ENCODE results near the gene NFE2L1.
"Not testable (repeated sequence)": the region's sequence is repeated elsewhere in the genome, so short reads cannot be mapped to it uniquely, and the experiment has no call there.

NFE2L1 gene

GRCh38 chr17:48030531-48030930 lies 17.6 kb upstream of the NFE2L1 start:
- Histone ChIP-seq H3K4me2 (ENCODE audit: low read depth, low read length, poor library complexity, severe bottlenecking) (no peak overlapping the region), H3K9ac (ENCODE audit: low read depth, low read length, poor library complexity, severe bottlenecking) (no peak overlapping the region), H3K36me3 (ENCODE audit: insufficient read depth, low read length) (no peaks in the 10 kb centered on the region), H4K20me1 (ENCODE audit: insufficient read depth, low read length, poor library complexity, severe bottlenecking) (no peaks in the 10 kb centered on the region), H3K79me2 (ENCODE audit: insufficient read depth, low read length) (no peaks in the 10 kb centered on the region), H3F3A (ENCODE audit: low read depth) (no peaks in the 10 kb centered on the region), H3K4me1 (ENCODE audit: insufficient read depth, low read length, poor library complexity, severe bottlenecking) (peaks cover 2% of the 10 kb centered on the region), H3K4me3 (ENCODE audit: low read length, poor library complexity, severe bottlenecking) (no peak overlapping the region), H3K9me2 (replicated peaks; ENCODE audit: low read depth, low read length) (no peaks in the 10 kb centered on the region), H3K9me3 (ENCODE audit: insufficient read depth, low read depth, low read length) (no peaks in the 10 kb centered on the region), H2AFZ (ENCODE audit: low read length) (no peak overlapping the region), H3K27me3 (ENCODE audit: insufficient read depth, low read length, poor library complexity, severe bottlenecking) (no peaks in the 10 kb centered on the region)
- no peak for TF ChIP-seq EZH2phosphoT487 (IDR thresholded peaks at IDR 0.05; ENCODE audit: borderline replicate concordance)
- TF ChIP-seq, protein P1, sequence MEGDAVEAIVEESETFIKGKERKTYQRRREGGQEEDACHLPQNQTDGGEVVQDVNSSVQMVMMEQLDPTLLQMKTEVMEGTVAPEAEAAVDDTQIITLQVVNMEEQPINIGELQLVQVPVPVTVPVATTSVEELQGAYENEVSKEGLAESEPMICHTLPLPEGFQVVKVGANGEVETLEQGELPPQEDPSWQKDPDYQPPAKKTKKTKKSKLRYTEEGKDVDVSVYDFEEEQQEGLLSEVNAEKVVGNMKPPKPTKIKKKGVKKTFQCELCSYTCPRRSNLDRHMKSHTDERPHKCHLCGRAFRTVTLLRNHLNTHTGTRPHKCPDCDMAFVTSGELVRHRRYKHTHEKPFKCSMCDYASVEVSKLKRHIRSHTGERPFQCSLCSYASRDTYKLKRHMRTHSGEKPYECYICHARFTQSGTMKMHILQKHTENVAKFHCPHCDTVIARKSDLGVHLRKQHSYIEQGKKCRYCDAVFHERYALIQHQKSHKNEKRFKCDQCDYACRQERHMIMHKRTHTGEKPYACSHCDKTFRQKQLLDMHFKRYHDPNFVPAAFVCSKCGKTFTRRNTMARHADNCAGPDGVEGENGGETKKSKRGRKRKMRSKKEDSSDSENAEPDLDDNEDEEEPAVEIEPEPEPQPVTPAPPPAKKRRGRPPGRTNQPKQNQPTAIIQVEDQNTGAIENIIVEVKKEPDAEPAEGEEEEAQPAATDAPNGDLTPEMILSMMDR (conservative IDR thresholded peaks at IDR 0.05; ENCODE audit: low read length): no peak

DNA sequence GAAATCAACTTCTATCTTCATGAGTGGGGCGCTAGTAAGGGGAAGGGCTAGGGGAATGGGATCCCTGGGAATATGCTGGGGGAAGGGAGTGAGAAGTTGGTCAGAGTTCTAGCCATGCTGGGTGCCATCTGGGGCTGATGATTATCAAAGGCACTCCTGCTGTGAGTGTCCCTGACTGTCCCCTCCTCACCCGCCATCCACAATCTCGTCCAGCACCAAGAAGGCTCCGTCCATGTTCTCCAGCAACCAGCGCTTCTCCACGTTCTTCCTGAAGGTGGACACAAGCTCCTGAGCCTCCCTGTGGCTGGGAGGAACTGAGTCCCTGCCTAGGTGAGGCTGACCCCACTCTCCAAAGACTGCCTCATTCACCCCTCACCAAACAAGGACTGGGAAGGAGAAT lies 16.2 kb upstream of the NFE2L1 start:
- Histone ChIP-seq H4K20me1 (ENCODE audit: insufficient read depth, low read length, poor library complexity, severe bottlenecking) (no peaks in the 10 kb centered on the region), H3K4me3 (ENCODE audit: low read length, poor library complexity, severe bottlenecking) (no peak overlapping the region), H3K9ac (ENCODE audit: low read depth, low read length, poor library complexity, severe bottlenecking) (no peak overlapping the region), H2AFZ (ENCODE audit: low read length) (no peak overlapping the region), H3F3A (ENCODE audit: low read depth) (no peaks in the 10 kb centered on the region), H3K4me1 (ENCODE audit: insufficient read depth, low read length, poor library complexity, severe bottlenecking) (no peaks in the 10 kb centered on the region), H3K9me2 (replicated peaks; ENCODE audit: low read depth, low read length) (no peaks in the 10 kb centered on the region), H3K79me2 (ENCODE audit: insufficient read depth, low read length) (no peaks in the 10 kb centered on the region), H3K27me3 (ENCODE audit: insufficient read depth, low read length, poor library complexity, severe bottlenecking) (no peaks in the 10 kb centered on the region), H3K4me2 (ENCODE audit: low read depth, low read length, poor library complexity, severe bottlenecking) (no peak overlapping the region), H3K9me3 (ENCODE audit: insufficient read depth, low read depth, low read length) (no peaks in the 10 kb centered on the region), H3K36me3 (ENCODE audit: insufficient read depth, low read length) (no peaks in the 10 kb centered on the region)
- no peak for TF ChIP-seq EZH2phosphoT487 (IDR thresholded peaks at IDR 0.05; ENCODE audit: borderline replicate concordance)
- TF ChIP-seq, protein P1 (conservative IDR thresholded peaks at IDR 0.05; ENCODE audit: low read length): no peak

DNA sequence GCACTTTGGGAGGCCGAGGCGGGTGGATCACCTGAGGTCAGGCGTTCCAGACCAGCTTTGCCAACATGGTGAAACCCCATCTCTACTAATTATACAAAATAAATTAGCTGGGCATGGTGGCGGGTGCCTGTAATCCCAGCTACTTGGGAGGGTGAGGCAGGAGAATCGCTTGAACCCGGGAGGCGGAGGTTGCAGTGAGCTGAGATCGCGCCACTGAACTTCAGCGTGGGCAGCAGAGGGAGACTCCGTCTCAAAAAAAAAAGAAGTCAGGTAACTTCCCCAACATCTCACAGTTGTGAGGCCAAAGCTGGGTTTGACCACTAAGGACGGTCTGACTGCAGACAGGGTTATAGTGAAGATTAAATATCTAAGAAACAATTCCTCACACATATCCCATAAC lies 13.4 kb upstream of the NFE2L1 start:
- not testable (repeated sequence) for H3K79me2 ChIP-seq (ENCODE audit: insufficient read depth, low read length); H3K4me2 ChIP-seq (ENCODE audit: low read depth, low read length, poor library complexity, severe bottlenecking); H3K27me3 ChIP-seq (ENCODE audit: insufficient read depth, low read length, poor library complexity, severe bottlenecking); H3K4me3 ChIP-seq (ENCODE audit: low read length, poor library complexity, severe bottlenecking); H3K9ac ChIP-seq (ENCODE audit: low read depth, low read length, poor library complexity, severe bottlenecking); H3K4me1 ChIP-seq (ENCODE audit: insufficient read depth, low read length, poor library complexity, severe bottlenecking); H3F3A ChIP-seq (ENCODE audit: low read depth); H3K9me2 ChIP-seq (replicated peaks; ENCODE audit: low read depth, low read length); H4K20me1 ChIP-seq (ENCODE audit: insufficient read depth, low read length, poor library complexity, severe bottlenecking); H2AFZ ChIP-seq (ENCODE audit: low read length); H3K9me3 ChIP-seq (ENCODE audit: insufficient read depth, low read depth, low read length); H3K36me3 ChIP-seq (ENCODE audit: insufficient read depth, low read length)

GRCh38 chr17:48036693-48037035 lies 11.5 kb upstream of the NFE2L1 start:
- peak overlapping the region; percentile 83 for H3K4me2 ChIP-seq (ENCODE audit: low read depth, low read length, poor library complexity, severe bottlenecking)
- no peaks in the 10 kb centered on the region for H3K36me3 ChIP-seq (ENCODE audit: insufficient read depth, low read length)
- peaks cover 5% of the 10 kb centered on the region for H3K4me1 ChIP-seq (ENCODE audit: insufficient read depth, low read length, poor library complexity, severe bottlenecking)
- TF ChIP-seq, protein P1 (conservative IDR thresholded peaks at IDR 0.05; ENCODE audit: low read length): no peak
- no peak for TF ChIP-seq EZH2phosphoT487 (IDR thresholded peaks at IDR 0.05; ENCODE audit: borderline replicate concordance)
- peak overlapping the region; percentile 95 for H2AFZ ChIP-seq (ENCODE audit: low read length)
- H3K9me2 ChIP-seq (replicated peaks; ENCODE audit: low read depth, low read length): no peaks in the 10 kb centered on the region
- no peaks in the 10 kb centered on the region for H3K27me3 ChIP-seq (ENCODE audit: insufficient read depth, low read length, poor library complexity, severe bottlenecking)
- no peaks in the 10 kb centered on the region for H4K20me1 ChIP-seq (ENCODE audit: insufficient read depth, low read length, poor library complexity, severe bottlenecking)
- H3F3A ChIP-seq (ENCODE audit: low read depth): 0 out of 2 replicates have a peak, but pooled peaks cover 2% of the 10 kb centered on the region
- H3K79me2 ChIP-seq (ENCODE audit: insufficient read depth, low read length): no peaks in the 10 kb centered on the region
- peak overlapping the region; percentile 69 for H3K9ac ChIP-seq (ENCODE audit: low read depth, low read length, poor library complexity, severe bottlenecking)
- H3K4me3 ChIP-seq (ENCODE audit: low read length, poor library complexity, severe bottlenecking): peak overlapping the region; percentile 79
- H3K9me3 ChIP-seq (ENCODE audit: insufficient read depth, low read depth, low read length): no peaks in the 10 kb centered on the region
